Kidney (tissue), 14 donors: Measurements from ENCODE around the gene MAIP1. TPM values are rescaled to one million over a fixed set of nuclear protein-coding genes. Genes with fewer than 3 reads are reported as not detected.
A peak's percentile ranks its signal among the peaks of the same experiment; 100 is the strongest.
"Not testable (repeated sequence)": the region's sequence is repeated elsewhere in the genome, so short reads cannot be mapped to it uniquely, and the experiment has no call there.

Experiments used
- DNase-seq, 5 donors: peaks; one replicate each; pipeline ENCODE4 v3.0.0-alpha.2; 2013 to 2020
- FAIRE-seq: peaks from 2 replicates; lab custom pipeline; 2012; peaks lifted over from hg19 to GRCh38; lab: Jason Lieb, UNC
- H3K27ac ChIP-seq, 2 donors: one replicate each; pipeline ENCODE4 v1.7.0; 2013; ENCODE audit warnings: low read depth in 2 of 2, low read length in 2 of 2, inconsistent platforms in 1 of 2
- H3K27me3 ChIP-seq: one replicate; pipeline ENCODE4 v1.7.1; 2013; ENCODE audit warnings: low read length, inconsistent platforms; ENCODE audit not compliant: control insufficient read depth, insufficient read depth
- H3K36me3 ChIP-seq, 3 donors: one replicate each; pipeline versions ENCODE4 v1.7.0 to v1.7.1; 2013; ENCODE audit warnings: low read length in 3 of 3, control low read depth in 1 of 3, inconsistent platforms in 1 of 3; ENCODE audit not compliant: insufficient read depth in 3 of 3, control insufficient read depth in 2 of 3
- H3K4me1 ChIP-seq, 3 donors: one replicate each; pipeline versions ENCODE4 v1.7.0 to v1.7.1; 2013; ENCODE audit warnings: low read length in 3 of 3, inconsistent platforms in 1 of 3, low read depth in 1 of 3; ENCODE audit not compliant: control insufficient read depth in 2 of 3, insufficient read depth in 2 of 3
- H3K4me3 ChIP-seq, 3 donors: one replicate each; pipeline versions ENCODE4 v1.7.0 to v1.8.1; 2013; ENCODE audit warnings: low read length in 3 of 3, control low read depth in 1 of 3, inconsistent platforms in 1 of 3
- H3K9ac ChIP-seq, 3 donors: one replicate each; pipeline versions ENCODE4 v1.7.0 to v1.7.1; 2013; ENCODE audit warnings: low read length in 3 of 3, control low read depth in 1 of 3, inconsistent platforms in 1 of 3
- H3K9me3 ChIP-seq, 3 donors: one replicate each; pipeline versions ENCODE4 v1.7.0 to v1.7.1; 2013; ENCODE audit warnings: low read length in 3 of 3, control low read depth in 1 of 3, inconsistent platforms in 1 of 3; ENCODE audit not compliant: control insufficient read depth in 2 of 3, insufficient read depth in 1 of 3
- intact Hi-C: fragments of 100-400 bp; cut with DNase I; formaldehyde crosslinking; loops from one replicate; pipeline ENCODE4 v1.11.1; 2022
- polyA plus RNA-seq: library from polyadenylated mRNA; stranded (reverse); fragments of 350-450 nt; fragmentation: Illumina TruSeq; extraction: RNeasy Lipid Tissue Mini Kit (QIAGEN cat#74804); gene quantifications from one replicate; pipeline ENCODE4 v1.2.3, GENCODE V29; 2014; ENCODE audit warnings: low read depth, low replicate concordance; ENCODE audit not compliant: insufficient read depth
- total RNA-seq: library from RNA; stranded (reverse); fragmentation: NEBNext Ultra II Directional; extraction: Animal tissue kit (Norgen Biotek cat#: 25700); gene quantifications from one replicate; pipeline ENCODE4 v1.2.1, GENCODE V29; 2021
- TF ChIP-seq, protein P1 (sequence below): IDR thresholded peaks from 3 replicates; pipeline ENCODE4 v1.5.1; 2012; ENCODE audit warnings: mild to moderate bottlenecking, moderate library complexity, borderline replicate concordance; ENCODE audit not compliant: insufficient read depth; ENCODE audit errors: extremely low read depth
- donor health status: control.
- donor health status: control.
- donor health status: control.
- donor health status: control.
- donor health status: control.
- donor health status: DM: yes; HTN: yes; CAD: no.
- donor health status: Normal renal cell carcinoma (clear cell type).

MAIP1 gene
- total and polyA plus RNA-seq, 2 donors from 2014 or later, result 16.0 to 43.1 TPM

DNA sequence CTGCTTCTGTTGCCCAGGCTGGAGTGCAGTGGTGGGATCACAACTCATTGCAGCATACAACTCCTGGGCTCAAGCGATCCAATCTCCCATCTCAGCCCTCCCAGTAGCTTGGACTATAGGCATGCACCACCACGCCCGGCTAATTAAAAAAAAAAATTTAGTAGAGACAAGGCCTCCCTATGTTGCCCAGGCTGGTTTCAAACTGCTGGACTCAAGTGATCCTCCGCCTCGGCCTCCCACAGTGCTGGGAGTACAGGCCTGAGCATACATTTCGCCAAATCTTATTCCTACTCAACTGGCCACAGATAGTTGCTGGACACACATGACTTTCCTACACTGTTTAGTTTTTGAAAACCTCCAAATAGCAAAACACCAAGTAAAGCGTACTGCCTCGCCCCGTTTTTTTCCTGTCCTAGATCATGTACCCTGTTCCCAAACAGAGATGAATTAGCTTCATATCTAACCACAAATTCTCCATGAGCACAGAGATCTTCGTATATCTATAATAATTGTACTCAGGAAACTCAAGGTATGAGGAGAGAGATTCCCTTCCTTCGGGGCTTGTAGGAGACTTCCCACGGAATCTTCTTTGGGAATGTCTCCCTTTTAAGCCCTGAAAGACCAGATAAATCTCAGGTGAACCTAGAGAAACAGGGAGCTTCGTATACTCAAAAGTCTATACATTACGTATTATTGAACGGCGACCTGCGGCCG is 44.9 kb upstream of the MAIP1 start:
- Histone ChIP-seq H3K27ac (peak overlapping the region in 1 of 2 donors; percentile 98), H3K9me3 (no peaks in the 10 kb centered on the region), H3K36me3 (no peaks in the 10 kb centered on the region), H3K9ac (peak overlapping the region in 1 of 3 donors; percentile 54), H3K4me3 (peak overlapping the region; percentile 46 to 94 (median 67)), H3K4me1 (peaks cover 3 to 6% (median 4%) of the 10 kb centered on the region in 3 donors), H3K27me3 (no peaks in the 10 kb centered on the region)
- intact Hi-C loops, result no loop called here
- no peak for FAIRE-seq
- DNase-seq, result peak in 2 of 5 donors; percentile 4 to 38
- TF ChIP-seq, protein P1, sequence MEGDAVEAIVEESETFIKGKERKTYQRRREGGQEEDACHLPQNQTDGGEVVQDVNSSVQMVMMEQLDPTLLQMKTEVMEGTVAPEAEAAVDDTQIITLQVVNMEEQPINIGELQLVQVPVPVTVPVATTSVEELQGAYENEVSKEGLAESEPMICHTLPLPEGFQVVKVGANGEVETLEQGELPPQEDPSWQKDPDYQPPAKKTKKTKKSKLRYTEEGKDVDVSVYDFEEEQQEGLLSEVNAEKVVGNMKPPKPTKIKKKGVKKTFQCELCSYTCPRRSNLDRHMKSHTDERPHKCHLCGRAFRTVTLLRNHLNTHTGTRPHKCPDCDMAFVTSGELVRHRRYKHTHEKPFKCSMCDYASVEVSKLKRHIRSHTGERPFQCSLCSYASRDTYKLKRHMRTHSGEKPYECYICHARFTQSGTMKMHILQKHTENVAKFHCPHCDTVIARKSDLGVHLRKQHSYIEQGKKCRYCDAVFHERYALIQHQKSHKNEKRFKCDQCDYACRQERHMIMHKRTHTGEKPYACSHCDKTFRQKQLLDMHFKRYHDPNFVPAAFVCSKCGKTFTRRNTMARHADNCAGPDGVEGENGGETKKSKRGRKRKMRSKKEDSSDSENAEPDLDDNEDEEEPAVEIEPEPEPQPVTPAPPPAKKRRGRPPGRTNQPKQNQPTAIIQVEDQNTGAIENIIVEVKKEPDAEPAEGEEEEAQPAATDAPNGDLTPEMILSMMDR, result no peak

DNA sequence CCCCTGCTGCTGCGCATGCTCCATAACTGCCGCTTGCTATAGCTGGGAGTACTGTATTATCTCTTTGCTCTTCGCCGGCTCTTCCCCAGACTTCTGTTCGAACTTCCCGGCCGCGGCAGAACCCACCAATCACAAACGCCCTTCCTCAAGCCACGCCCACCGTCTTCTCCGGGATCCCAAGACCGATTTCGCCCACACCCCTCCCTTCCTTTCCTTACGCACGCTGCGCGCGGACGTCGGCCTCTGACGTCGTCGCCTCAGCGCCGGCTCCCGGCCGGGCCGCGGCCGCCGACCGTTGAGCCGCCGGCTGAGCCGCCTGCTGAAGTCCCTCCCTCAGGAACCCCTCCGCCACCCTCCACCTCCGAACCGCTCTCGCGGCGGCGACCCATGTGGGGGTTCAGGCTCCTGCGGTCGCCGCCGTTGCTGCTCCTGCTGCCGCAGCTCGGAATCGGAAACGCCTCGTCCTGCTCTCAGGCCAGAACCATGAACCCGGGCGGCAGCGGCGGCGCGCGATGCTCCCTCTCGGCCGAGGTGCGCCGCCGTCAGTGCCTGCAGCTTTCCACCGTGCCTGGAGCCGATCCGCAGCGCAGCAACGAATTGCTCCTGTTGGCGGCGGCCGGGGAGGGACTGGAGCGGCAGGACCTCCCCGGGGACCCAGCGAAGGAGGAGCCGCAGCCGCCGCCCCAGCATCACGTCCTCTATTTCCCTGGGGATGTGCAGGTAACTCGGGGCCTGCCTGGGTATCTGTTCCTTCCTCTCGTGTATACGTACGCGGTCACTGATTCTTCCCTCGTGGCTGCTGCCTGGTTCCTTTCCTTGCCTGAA is 44.1 kb upstream of the MAIP1 start, which contains the start of gene C2orf69:
Gene C2orf69 (plus strand): TSS at position 242 of the 825 bp plus-strand sequence. CDS start 146 bp downstream, at position 388.
- Histone ChIP-seq H3K27ac (peak within 1 kb of the TSS; percentile 85 to 98), H3K9me3 (no peaks in the 10 kb centered on the region), H3K36me3 (no peaks in the 10 kb centered on the region), H3K4me3 (peak within 1 kb of the TSS; percentile 94 to 98 (median 94)), H3K4me1 (peaks cover 3 to 6% (median 4%) of the 10 kb centered on the region in 3 donors), H3K27me3 (no peaks in the 10 kb centered on the region), H3K9ac (peak within 1 kb of the TSS; percentile 90 to 98 (median 92))
- intact Hi-C loops, result no loop called here
- FAIRE-seq (no peak), DNase-seq (peak; percentile 98 to 99 (median 98))
- TF ChIP-seq, protein P1, result no peak

DNA sequence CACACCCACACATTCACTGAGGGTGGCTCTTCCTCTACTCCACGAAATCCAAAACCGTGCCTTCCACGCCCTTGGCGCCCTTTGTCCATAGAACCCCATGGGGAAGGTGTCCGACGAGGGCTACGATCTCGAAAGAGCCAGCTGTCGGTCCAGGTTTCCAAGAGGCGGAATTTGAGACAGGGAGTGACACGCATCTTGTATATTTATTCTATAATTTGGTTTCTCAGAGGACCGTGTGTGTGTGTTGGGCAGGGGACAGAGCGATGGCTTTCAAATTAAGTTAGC is 43.6 kb upstream of the MAIP1 start:
- Histone ChIP-seq H3K27ac (peak overlapping the region; percentile 85 to 98), H3K9ac (peak overlapping the region; percentile 90 to 98 (median 92)), H3K36me3 (no peaks in the 10 kb centered on the region), H3K27me3 (no peaks in the 10 kb centered on the region), H3K4me1 (peaks cover 3 to 6% (median 4%) of the 10 kb centered on the region in 3 donors), H3K4me3 (peak overlapping the region; percentile 94 to 98 (median 94)), H3K9me3 (peaks cover 0 to under 1% (median 0%) of the 10 kb centered on the region in 3 donors)
- intact Hi-C loops, result no loop called here
- DNase-seq, result no peak
- TF ChIP-seq, protein P1, result no peak
- FAIRE-seq, result no peak

DNA sequence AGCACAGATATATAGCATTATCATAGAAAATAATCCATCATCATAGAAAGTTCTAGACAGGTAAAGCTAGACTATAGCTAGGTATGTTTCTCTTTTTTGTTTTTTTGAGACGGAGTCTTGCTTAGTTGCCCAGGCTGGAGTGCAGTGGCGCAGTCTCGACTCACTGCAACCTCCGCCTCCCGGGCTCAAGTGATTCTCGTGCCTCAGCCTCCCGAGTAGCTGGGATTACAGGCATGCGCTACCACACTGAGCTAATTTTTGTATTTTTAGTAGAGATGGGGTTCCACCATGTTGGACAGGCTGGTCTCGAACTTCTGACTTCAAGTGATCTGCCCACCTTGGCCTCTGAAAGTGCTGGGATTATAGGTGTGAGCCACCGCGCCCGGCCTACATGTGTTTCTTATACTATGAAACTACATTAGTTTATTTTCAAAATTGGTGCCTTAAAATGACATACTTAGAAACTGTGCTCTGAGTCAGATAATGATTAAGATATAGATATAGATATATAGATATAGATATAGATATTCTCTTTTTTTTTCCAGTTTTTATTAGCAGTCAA is 42.7 kb upstream of the MAIP1 start:
- peak overlapping the region; percentile 94 to 98 (median 94) for H3K4me3 ChIP-seq
- H3K36me3 ChIP-seq, H3K27me3 ChIP-seq, DNase-seq, H3K4me1 ChIP-seq, intact Hi-C loops, H3K9me3 ChIP-seq, H3K27ac ChIP-seq, FAIRE-seq: not testable (repeated sequence)
- peak overlapping the region in 1 of 3 donors; percentile 98 for H3K9ac ChIP-seq
